ENCODE data around the gene RGS7. TPM values are rescaled to one million over a fixed set of nuclear protein-coding genes. Genes with fewer than 3 reads are reported as not detected.
"Not testable (repeated sequence)": the region's sequence is repeated elsewhere in the genome, so short reads cannot be mapped to it uniquely, and the experiment has no call there.

Gene RGS7
- total RNA-seq, 2 experiments from 2014 or later: not detected

DNA sequence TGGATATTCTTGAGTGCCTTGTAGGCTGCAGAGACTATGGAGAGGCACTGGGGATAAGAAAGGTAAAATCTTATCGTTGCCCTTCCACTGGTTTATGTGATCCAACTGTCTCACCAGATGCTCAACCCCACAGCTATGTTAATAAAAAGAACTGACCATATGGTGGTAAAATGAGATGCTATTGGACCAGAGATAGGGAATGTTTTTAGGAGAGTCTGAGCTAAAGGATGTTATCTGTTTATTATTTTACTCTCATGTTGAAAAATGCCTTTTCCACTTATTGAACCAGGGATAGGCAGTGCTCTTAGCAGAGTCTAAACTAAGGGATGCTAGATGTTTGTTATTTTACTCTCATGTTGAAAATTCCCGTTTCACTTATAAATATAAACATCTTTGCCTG is 572.2 kb downstream of the RGS7 start:
- Histone ChIP-seq H3K4me3 (ENCODE audit: low read depth, low read length, poor library complexity, severe bottlenecking) (no peak overlapping the region), H3K27ac (ENCODE audit: low read depth, low read length, poor library complexity, severe bottlenecking) (no peak overlapping the region), H3K36me3 (ENCODE audit: insufficient read depth, low read length) (no peaks in the 10 kb centered on the region), H2AFZ (ENCODE audit: low read length) (no peak overlapping the region), H3K79me2 (ENCODE audit: insufficient read depth, low read depth, low read length) (no peaks in the 10 kb centered on the region), H3K4me2 (ENCODE audit: low read length) (no peak overlapping the region), H3K4me1 (ENCODE audit: insufficient read depth, low read length, poor library complexity, severe bottlenecking) (no peaks in the 10 kb centered on the region), H3K9me2 (ENCODE audit: insufficient read depth, low read length) (no peaks in the 10 kb centered on the region), H3K9me3 (ENCODE audit: low read length) (no peaks in the 10 kb centered on the region), H4K20me1 (ENCODE audit: insufficient read depth, low read length) (no peaks in the 10 kb centered on the region)
- ChIA-PET CTCF (ENCODE audit: unreplicated experiment) (no interaction called here), POLR2A (no interaction called here)
- TF ChIP-seq, protein P1, sequence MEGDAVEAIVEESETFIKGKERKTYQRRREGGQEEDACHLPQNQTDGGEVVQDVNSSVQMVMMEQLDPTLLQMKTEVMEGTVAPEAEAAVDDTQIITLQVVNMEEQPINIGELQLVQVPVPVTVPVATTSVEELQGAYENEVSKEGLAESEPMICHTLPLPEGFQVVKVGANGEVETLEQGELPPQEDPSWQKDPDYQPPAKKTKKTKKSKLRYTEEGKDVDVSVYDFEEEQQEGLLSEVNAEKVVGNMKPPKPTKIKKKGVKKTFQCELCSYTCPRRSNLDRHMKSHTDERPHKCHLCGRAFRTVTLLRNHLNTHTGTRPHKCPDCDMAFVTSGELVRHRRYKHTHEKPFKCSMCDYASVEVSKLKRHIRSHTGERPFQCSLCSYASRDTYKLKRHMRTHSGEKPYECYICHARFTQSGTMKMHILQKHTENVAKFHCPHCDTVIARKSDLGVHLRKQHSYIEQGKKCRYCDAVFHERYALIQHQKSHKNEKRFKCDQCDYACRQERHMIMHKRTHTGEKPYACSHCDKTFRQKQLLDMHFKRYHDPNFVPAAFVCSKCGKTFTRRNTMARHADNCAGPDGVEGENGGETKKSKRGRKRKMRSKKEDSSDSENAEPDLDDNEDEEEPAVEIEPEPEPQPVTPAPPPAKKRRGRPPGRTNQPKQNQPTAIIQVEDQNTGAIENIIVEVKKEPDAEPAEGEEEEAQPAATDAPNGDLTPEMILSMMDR (conservative IDR thresholded peaks at IDR 0.05; ENCODE audit: low read length): no peak
- no peak for TF ChIP-seq EZH2phosphoT487 (IDR thresholded peaks at IDR 0.05; ENCODE audit: borderline replicate concordance, low read depth, low read length)
- BruUV-seq (replicated peaks): no TSS peak
- intact Hi-C loops (cut with micrococcal nuclease; ENCODE audit: unreplicated experiment): no loop called here
- no peak for DNase-seq (ENCODE audit: low spot score)

DNA sequence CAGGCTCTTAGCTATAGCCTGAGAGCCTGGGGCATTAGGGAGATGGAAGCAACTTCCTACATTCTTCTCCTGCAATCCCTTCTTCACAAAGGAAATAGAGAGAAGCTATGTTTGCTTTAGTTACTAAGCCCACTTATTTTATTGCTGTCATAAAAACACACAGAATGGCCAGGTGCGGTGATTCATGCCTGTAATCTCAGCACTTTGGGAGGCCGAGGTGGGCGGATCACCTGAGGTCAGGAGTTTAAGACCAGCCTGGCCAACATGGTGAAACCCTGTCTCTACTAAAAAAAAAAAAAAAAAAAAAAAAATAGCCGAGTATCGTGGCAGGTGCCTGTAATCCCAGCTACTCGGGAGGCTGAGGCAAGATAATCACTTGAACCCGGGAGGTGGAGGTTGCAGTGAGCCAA is 573.3 kb downstream of the RGS7 start:
- H2AFZ ChIP-seq (ENCODE audit: low read length); H3K36me3 ChIP-seq (ENCODE audit: insufficient read depth, low read length); H3K4me3 ChIP-seq (ENCODE audit: low read depth, low read length, poor library complexity, severe bottlenecking); H3K4me1 ChIP-seq (ENCODE audit: insufficient read depth, low read length, poor library complexity, severe bottlenecking); H4K20me1 ChIP-seq (ENCODE audit: insufficient read depth, low read length); H3K9me3 ChIP-seq (ENCODE audit: low read length); H3K4me2 ChIP-seq (ENCODE audit: low read length); POLR2A ChIA-PET; H3K27ac ChIP-seq (ENCODE audit: low read depth, low read length, poor library complexity, severe bottlenecking); BruUV-seq (replicated peaks); DNase-seq (ENCODE audit: low spot score); H3K9me2 ChIP-seq (ENCODE audit: insufficient read depth, low read length); CTCF ChIA-PET (ENCODE audit: unreplicated experiment); intact Hi-C loops (cut with micrococcal nuclease; ENCODE audit: unreplicated experiment); H3K79me2 ChIP-seq (ENCODE audit: insufficient read depth, low read depth, low read length): not testable (repeated sequence)

DNA sequence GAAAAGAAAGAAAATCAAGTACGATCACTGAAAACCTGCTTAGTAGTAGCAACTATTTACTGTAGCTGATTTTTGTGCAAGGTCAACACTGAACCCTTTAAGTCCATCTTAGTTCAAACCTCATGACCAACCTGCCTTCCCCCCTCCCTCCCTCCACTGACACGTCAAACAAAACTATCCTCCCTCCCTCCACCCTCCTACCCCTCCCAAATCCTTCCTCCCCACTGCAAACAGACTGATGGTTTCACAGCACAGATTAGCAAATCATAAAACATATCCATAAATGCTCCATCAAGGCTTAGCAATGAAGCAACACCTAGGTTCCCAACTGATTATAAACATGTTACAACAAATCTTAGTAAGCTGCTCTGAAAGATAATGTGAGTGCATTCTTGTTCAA is 580.8 kb downstream of the RGS7 start:
- no peak overlapping the region for H3K27ac ChIP-seq (ENCODE audit: low read depth, low read length, poor library complexity, severe bottlenecking)
- BruUV-seq (replicated peaks): no TSS peak
- no peaks in the 10 kb centered on the region for H3K36me3 ChIP-seq (ENCODE audit: insufficient read depth, low read length)
- H3K9me2 ChIP-seq (ENCODE audit: insufficient read depth, low read length): no peaks in the 10 kb centered on the region
- no peaks in the 10 kb centered on the region for H3K79me2 ChIP-seq (ENCODE audit: insufficient read depth, low read depth, low read length)
- no peak overlapping the region for H3K4me2 ChIP-seq (ENCODE audit: low read length)
- H4K20me1 ChIP-seq (ENCODE audit: insufficient read depth, low read length): no peaks in the 10 kb centered on the region
- no peak overlapping the region for H2AFZ ChIP-seq (ENCODE audit: low read length)
- no peaks in the 10 kb centered on the region for H3K4me1 ChIP-seq (ENCODE audit: insufficient read depth, low read length, poor library complexity, severe bottlenecking)
- no peak overlapping the region for H3K4me3 ChIP-seq (ENCODE audit: low read depth, low read length, poor library complexity, severe bottlenecking)
- intact Hi-C loops (cut with micrococcal nuclease; ENCODE audit: unreplicated experiment): no loop called here
- ChIA-PET CTCF (ENCODE audit: unreplicated experiment) (no interaction called here), POLR2A (no interaction called here)
- DNase-seq (ENCODE audit: low spot score): no peak
- no peaks in the 10 kb centered on the region for H3K9me3 ChIP-seq (ENCODE audit: low read length)
- TF ChIP-seq EZH2phosphoT487 (IDR thresholded peaks at IDR 0.05; ENCODE audit: borderline replicate concordance, low read depth, low read length): no peak
- TF ChIP-seq, protein P1 (conservative IDR thresholded peaks at IDR 0.05; ENCODE audit: low read length): no peak
